Pancreas (tissue), 10 donors: ENCODE measurements around the gene COX5B. TPM values are rescaled to one million over a fixed set of nuclear protein-coding genes. Genes with fewer than 3 reads are reported as not detected.
A peak's percentile ranks its signal among the peaks of the same experiment; 100 is the strongest.

ENCODE experiments used
- ATAC-seq, 4 donors: fragments of 200-7000 bp; cut with Tn5 transposase; one replicate each; pipeline versions ENCODE4 v1.8.0 to v1.9.1; 2020; ENCODE audit warnings: mild to moderate bottlenecking in 4 of 4, moderate library complexity in 4 of 4
- DNase-seq, 6 donors: peaks; one replicate each; pipeline ENCODE4 v3.0.0-alpha.2; 2020
- FAIRE-seq: peaks from 2 replicates; lab custom pipeline; 2012; peaks lifted over from hg19 to GRCh38; lab: Jason Lieb, UNC
- H3K27ac ChIP-seq, 4 donors: fragments of 200-600 bp; sonication (generic); 1 replicate in 3 of 4; 2 replicates in 1 of 4; pipeline versions ENCODE4 v1.5.0 to v1.8.0; 2020
- H3K27me3 ChIP-seq, 4 donors: fragments of 200-600 bp; one replicate each; pipeline ENCODE4 v1.8.0; 2021
- H3K36me3 ChIP-seq, 3 donors: fragments of 200-600 bp; sonication (generic) in 1 of 3; one replicate each; pipeline versions ENCODE4 v1.5.0 to v1.8.0; 2020 to 2021
- H3K4me1 ChIP-seq, 3 donors: fragments of 200-600 bp; one replicate each; pipeline ENCODE4 v1.8.0; 2021
- H3K4me3 ChIP-seq, 4 donors: fragments of 200-600 bp; sonication (generic) in 2 of 4; one replicate each; pipeline versions ENCODE4 v1.5.0 to v1.8.0; 2020 to 2021
- H3K9me3 ChIP-seq, 4 donors: fragments of 200-600 bp; one replicate each; pipeline ENCODE4 v1.8.0; 2021
- CTCF ChIP-seq, 4 donors: fragments of 200-600 bp; sonication (generic) in 3 of 4; IDR thresholded peaks; one replicate each; pipeline versions ENCODE4 v1.5.0 to v1.8.0; 2021; ENCODE audit warnings: antibody characterized with exemption in 4 of 4
- WGBS, 2 donors: extraction: QIAGEN DNeasy Blood & Tissue Kit; methylation state at CpG; one replicate each; pipeline ENCODE4 v1.1.7; 2013; 5-methylcytosine and 5-hydroxymethylcytosine counted together
- intact Hi-C, 3 donors: fragments of 100-400 bp; cut with DNase I; formaldehyde crosslinking; loops; one replicate each; pipeline versions ENCODE4 v1.11.1 to v1.14.2; 2022
- polyA plus RNA-seq, 2 donors: library from polyadenylated mRNA; stranded (reverse); fragments of 200-250 nt; gene quantifications; one replicate each; pipeline ENCODE4 v1.2.3, GENCODE V29; 2013
- total RNA-seq, 6 donors: library from RNA; stranded (reverse); fragmentation: NEBNext Ultra II Directional in 4 of 6; extraction: Animal tissue kit (Norgen Biotek cat#: 25700) in 4 of 6; gene quantifications; one replicate each; pipeline versions ENCODE4 v1.2.1 to v1.2.4, GENCODE V29; 2021 to 2023
- donor health status: healthy with polysubstance abuse.
- donor health status: DM: no; HTN: no; CAD: no; lungs with moderate emphysema.
- donor health status: DM: no; HTN: no; CAD: no.
- donor health status: control.
- donor health status: control.
- donor health status: Bipolar disorder and iron deficiency.
- donor health status: DM: yes; HTN: yes; CAD: no.
- donor health status: DM: no; HTN: no; CAD: no.
- donor health status: DM: no; HTN: no; CAD: no.
- donor health status: DM: yes; HTN: yes; CAD: no.

The COX5B gene
- total and polyA plus RNA-seq, 8 donors: 73.5 to 214 (median 103) TPM

- TF ChIP-seq CTCF (IDR thresholded peaks at IDR 0.05): no peak
- FAIRE-seq (no peak), ATAC-seq (no peak), DNase-seq (no peak)
- no peak overlapping the region for H3K4me3 ChIP-seq
- peaks cover 0 to 31% (median 23%) of the 10 kb centered on the region in 3 donors for H3K36me3 ChIP-seq
- no peaks in the 10 kb centered on the region for H3K4me1 ChIP-seq
- WGBS, 2 donors: 92 to 94% methylated on average over 5 of the region's 5 CpGs
- H3K27me3 ChIP-seq: no peaks in the 10 kb centered on the region
- H3K9me3 ChIP-seq: no peaks in the 10 kb centered on the region
- H3K27ac ChIP-seq: no peak overlapping the region
- intact Hi-C loops: no loop called here
Observed at GRCh38 chr2:97654309-97654708, 8.4 kb downstream of the COX5B start.

- Histone ChIP-seq H3K27me3 (no peaks in the 10 kb centered on the region), H3K27ac (no peak overlapping the region), H3K9me3 (no peaks in the 10 kb centered on the region), H3K4me1 (no peaks in the 10 kb centered on the region), H3K36me3 (peaks cover 0 to 31% (median 23%) of the 10 kb centered on the region in 3 donors), H3K4me3 (no peak overlapping the region)
- 90 to 94% methylated on average over 2 of the region's 2 CpGs for WGBS, 2 donors
- intact Hi-C loops: no loop called here
- no peak for ATAC-seq
- DNase-seq: no peak
- no peak for FAIRE-seq
- TF ChIP-seq CTCF (IDR thresholded peaks at IDR 0.05): no peak
Observed at GRCh38 chr2:97654791-97655190, 8.9 kb downstream of the COX5B start.

GRCh38 chr2:97656129-97656755 is 10.4 kb downstream of the COX5B start:
- Histone ChIP-seq H3K27me3 (no peaks in the 10 kb centered on the region), H3K4me3 (no peak overlapping the region), H3K9me3 (no peaks in the 10 kb centered on the region), H3K4me1 (peaks cover 0 to 2% (median 0%) of the 10 kb centered on the region in 3 donors), H3K36me3 (peaks cover 0 to 31% (median 23%) of the 10 kb centered on the region in 3 donors), H3K27ac (no peak overlapping the region)
- no peak for FAIRE-seq
- no peak for ATAC-seq
- intact Hi-C loops: no loop called here
- peak in 1 of 6 donors; percentile 49 for DNase-seq
- TF ChIP-seq CTCF (IDR thresholded peaks at IDR 0.05): no peak
- 94 to 97% methylated on average over 7 of the region's 7 CpGs for WGBS, 2 donors

GRCh38 chr2:97656905-97657587 is 11.2 kb downstream of the COX5B start:
- 90% methylated on average over 15 of the region's 15 CpGs for WGBS, 2 donors
- FAIRE-seq (no peak), ATAC-seq (no peak), DNase-seq (peak in 1 of 6 donors; percentile 41)
- intact Hi-C loops: no loop called here
- no peak overlapping the region for H3K4me3 ChIP-seq
- no peak overlapping the region for H3K27ac ChIP-seq
- peaks cover 0 to 10% (median 0%) of the 10 kb centered on the region in 3 donors for H3K4me1 ChIP-seq
- no peaks in the 10 kb centered on the region for H3K27me3 ChIP-seq
- no peaks in the 10 kb centered on the region for H3K9me3 ChIP-seq
- peaks cover 0 to 31% (median 23%) of the 10 kb centered on the region in 3 donors for H3K36me3 ChIP-seq
- TF ChIP-seq CTCF (IDR thresholded peaks at IDR 0.05): no peak
